ENCODE measurements around the gene ADGRL1.

DNA sequence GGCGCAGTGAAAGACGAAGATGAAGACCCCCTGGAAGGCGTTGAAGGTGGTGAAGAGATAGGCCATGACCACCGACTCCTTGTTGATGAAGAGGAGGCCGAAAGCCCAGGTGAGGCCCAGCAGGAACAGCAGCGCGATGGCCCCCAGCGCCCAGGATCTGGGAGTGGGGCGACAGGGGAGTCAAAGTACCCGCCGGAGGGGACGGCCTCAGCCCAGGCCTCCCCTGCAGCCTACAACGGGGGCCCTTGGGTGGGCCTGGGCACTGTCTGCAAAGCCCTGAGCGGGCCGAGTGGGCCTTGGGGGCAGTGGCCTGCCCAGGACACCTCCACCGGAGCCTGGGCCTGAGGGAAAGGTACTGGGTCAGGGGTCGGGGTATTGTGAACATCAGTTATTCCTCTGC, 50.6 kb downstream of the ADGRL1 start:
- TF ChIP-seq, protein P1, sequence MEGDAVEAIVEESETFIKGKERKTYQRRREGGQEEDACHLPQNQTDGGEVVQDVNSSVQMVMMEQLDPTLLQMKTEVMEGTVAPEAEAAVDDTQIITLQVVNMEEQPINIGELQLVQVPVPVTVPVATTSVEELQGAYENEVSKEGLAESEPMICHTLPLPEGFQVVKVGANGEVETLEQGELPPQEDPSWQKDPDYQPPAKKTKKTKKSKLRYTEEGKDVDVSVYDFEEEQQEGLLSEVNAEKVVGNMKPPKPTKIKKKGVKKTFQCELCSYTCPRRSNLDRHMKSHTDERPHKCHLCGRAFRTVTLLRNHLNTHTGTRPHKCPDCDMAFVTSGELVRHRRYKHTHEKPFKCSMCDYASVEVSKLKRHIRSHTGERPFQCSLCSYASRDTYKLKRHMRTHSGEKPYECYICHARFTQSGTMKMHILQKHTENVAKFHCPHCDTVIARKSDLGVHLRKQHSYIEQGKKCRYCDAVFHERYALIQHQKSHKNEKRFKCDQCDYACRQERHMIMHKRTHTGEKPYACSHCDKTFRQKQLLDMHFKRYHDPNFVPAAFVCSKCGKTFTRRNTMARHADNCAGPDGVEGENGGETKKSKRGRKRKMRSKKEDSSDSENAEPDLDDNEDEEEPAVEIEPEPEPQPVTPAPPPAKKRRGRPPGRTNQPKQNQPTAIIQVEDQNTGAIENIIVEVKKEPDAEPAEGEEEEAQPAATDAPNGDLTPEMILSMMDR (IDR thresholded peaks at IDR 0.05) = no peak
- no peak for TF ChIP-seq POLR2A (IDR thresholded peaks at IDR 0.05)

Data from right lobe of liver (tissue), 4 donors.